ENCODE results near the gene FBXO24.

FBXO24 gene

GRCh38 chr7:100543586-100543985, 42.5 kb upstream of the FBXO24 start:
- DNase-seq (ENCODE audit: low read depth) = no peak
- TF ChIP-seq, protein P1, sequence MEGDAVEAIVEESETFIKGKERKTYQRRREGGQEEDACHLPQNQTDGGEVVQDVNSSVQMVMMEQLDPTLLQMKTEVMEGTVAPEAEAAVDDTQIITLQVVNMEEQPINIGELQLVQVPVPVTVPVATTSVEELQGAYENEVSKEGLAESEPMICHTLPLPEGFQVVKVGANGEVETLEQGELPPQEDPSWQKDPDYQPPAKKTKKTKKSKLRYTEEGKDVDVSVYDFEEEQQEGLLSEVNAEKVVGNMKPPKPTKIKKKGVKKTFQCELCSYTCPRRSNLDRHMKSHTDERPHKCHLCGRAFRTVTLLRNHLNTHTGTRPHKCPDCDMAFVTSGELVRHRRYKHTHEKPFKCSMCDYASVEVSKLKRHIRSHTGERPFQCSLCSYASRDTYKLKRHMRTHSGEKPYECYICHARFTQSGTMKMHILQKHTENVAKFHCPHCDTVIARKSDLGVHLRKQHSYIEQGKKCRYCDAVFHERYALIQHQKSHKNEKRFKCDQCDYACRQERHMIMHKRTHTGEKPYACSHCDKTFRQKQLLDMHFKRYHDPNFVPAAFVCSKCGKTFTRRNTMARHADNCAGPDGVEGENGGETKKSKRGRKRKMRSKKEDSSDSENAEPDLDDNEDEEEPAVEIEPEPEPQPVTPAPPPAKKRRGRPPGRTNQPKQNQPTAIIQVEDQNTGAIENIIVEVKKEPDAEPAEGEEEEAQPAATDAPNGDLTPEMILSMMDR (IDR thresholded peaks at IDR 0.05; ENCODE audit: control insufficient read depth, insufficient read depth, low read depth, low read length, missing control alignments) = no peak
- H3K4me3 ChIP-seq (ENCODE audit: control insufficient read depth, low read depth, low read length) = no peak overlapping the region

GRCh38 chr7:100544386-100544785, 41.7 kb upstream of the FBXO24 start:
- no peak for DNase-seq (ENCODE audit: low read depth)
- H3K4me3 ChIP-seq (ENCODE audit: control insufficient read depth, low read depth, low read length) = no peak overlapping the region
- TF ChIP-seq, protein P1 (IDR thresholded peaks at IDR 0.05; ENCODE audit: control insufficient read depth, insufficient read depth, low read depth, low read length, missing control alignments) = no peak

DNA sequence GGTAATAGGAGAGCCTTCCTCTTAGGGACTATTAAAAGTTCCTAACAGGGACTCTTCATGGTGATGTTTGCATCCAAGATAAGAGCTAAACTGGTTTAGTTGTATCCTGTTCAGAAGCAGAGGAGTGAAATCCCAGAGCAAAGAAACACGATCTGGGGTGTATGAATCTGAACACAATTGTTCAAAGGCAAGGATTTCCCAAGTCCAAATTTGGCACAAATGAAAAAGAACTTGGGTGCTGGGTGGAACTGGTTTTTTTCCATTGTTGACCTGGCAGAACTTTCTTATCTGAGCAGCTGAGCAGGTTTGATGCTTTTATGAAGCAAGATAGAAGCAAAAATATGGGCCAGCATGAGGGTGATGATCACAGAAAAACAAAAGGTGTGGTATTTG, 41.2 kb upstream of the FBXO24 start:
- DNase-seq (ENCODE audit: low read depth) = no peak
- H3K4me3 ChIP-seq (ENCODE audit: control insufficient read depth, low read depth, low read length) = no peak overlapping the region
- TF ChIP-seq, protein P1 (IDR thresholded peaks at IDR 0.05; ENCODE audit: control insufficient read depth, insufficient read depth, low read depth, low read length, missing control alignments) = no peak

GRCh38 chr7:100545360-100546128, 40.6 kb upstream of the FBXO24 start:
- DNase-seq (ENCODE audit: low read depth) = peak; percentile 17
- H3K4me3 ChIP-seq (ENCODE audit: control insufficient read depth, low read depth, low read length) = no peak overlapping the region
- TF ChIP-seq, protein P1 (IDR thresholded peaks at IDR 0.05; ENCODE audit: control insufficient read depth, insufficient read depth, low read depth, low read length, missing control alignments) = peak; percentile 8

GRCh38 chr7:100546129-100546925, 39.8 kb upstream of the FBXO24 start:
- TF ChIP-seq, protein P1 (IDR thresholded peaks at IDR 0.05; ENCODE audit: control insufficient read depth, insufficient read depth, low read depth, low read length, missing control alignments) = no peak
- no peak for DNase-seq (ENCODE audit: low read depth)

GRCh38 chr7:100546926-100547800, 39.0 kb upstream of the FBXO24 start:
- TF ChIP-seq, protein P1 (IDR thresholded peaks at IDR 0.05; ENCODE audit: control insufficient read depth, insufficient read depth, low read depth, low read length, missing control alignments) = no peak
- no peak for DNase-seq (ENCODE audit: low read depth)
- H3K4me3 ChIP-seq (ENCODE audit: control insufficient read depth, low read depth, low read length) = no peak overlapping the region

More at GRCh38 chr7:100546129-100546925, 39.8 kb upstream of the FBXO24 start:
- H3K4me3 ChIP-seq (ENCODE audit: control insufficient read depth, low read depth, low read length) = no peak overlapping the region

Data from AG09309 (cell line).